NCI-H748 (cell line): ENCODE results near the gene BEST3.

Source experiments
- DNase-seq: peaks from one replicate; lab custom pipeline; 2025; ENCODE audit not compliant: unreplicated experiment; lab: John Stamatoyannopoulos, UW

The BEST3 gene

GRCh38 chr12:69653703-69654102, 45.4 kb downstream of the BEST3 start:
- DNase-seq: no peak

GRCh38 chr12:69651922-69652321, 47.2 kb downstream of the BEST3 start:
- no peak for DNase-seq

- no peak for DNase-seq
Measured at GRCh38 chr12:69649529-69649928, 49.6 kb downstream of the BEST3 start.

GRCh38 chr12:69648476-69648875, 50.6 kb downstream of the BEST3 start:
- no peak for DNase-seq

GRCh38 chr12:69647178-69647577, 51.9 kb downstream of the BEST3 start:
- DNase-seq: no peak

- DNase-seq: no peak
Measured at GRCh38 chr12:69645031-69645430, 54.1 kb downstream of the BEST3 start.

- no peak for DNase-seq
Measured at GRCh38 chr12:69644511-69644910, 54.6 kb downstream of the BEST3 start.

- DNase-seq: no peak
Measured at GRCh38 chr12:69642531-69642930, 56.6 kb downstream of the BEST3 start.

GRCh38 chr12:69641546-69641945, 57.6 kb downstream of the BEST3 start:
- no peak for DNase-seq

GRCh38 chr12:69639400-69640016, 59.6 kb downstream of the BEST3 start:
- peak; percentile 69 for DNase-seq

- DNase-seq: peak; percentile 9
Measured at GRCh38 chr12:69633061-69633460, 66.0 kb downstream of the BEST3 start.

GRCh38 chr12:69630191-69630590, 68.9 kb downstream of the BEST3 start:
- no peak for DNase-seq

- no peak for DNase-seq
Measured at GRCh38 chr12:69627501-69627900, 71.6 kb downstream of the BEST3 start.

- no peak for DNase-seq
Measured at GRCh38 chr12:69623970-69624369, 75.1 kb downstream of the BEST3 start.

GRCh38 chr12:69621551-69621950, 77.6 kb downstream of the BEST3 start:
- no peak for DNase-seq

- DNase-seq: no peak
Measured at GRCh38 chr12:69620921-69621320, 78.2 kb downstream of the BEST3 start.

- DNase-seq: no peak
Measured at GRCh38 chr12:69620077-69620476, 79.0 kb downstream of the BEST3 start.

- no peak for DNase-seq
Measured at GRCh38 chr12:69619050-69619449, 80.1 kb downstream of the BEST3 start.

- no peak for DNase-seq
Measured at GRCh38 chr12:69616025-69616424, 83.1 kb downstream of the BEST3 start.

- DNase-seq: no peak
Measured at GRCh38 chr12:69613351-69613750, 85.8 kb downstream of the BEST3 start.

- no peak for DNase-seq
Measured at GRCh38 chr12:69610729-69611128, 88.4 kb downstream of the BEST3 start, which contains the start of gene LRRC10. TSS of gene LRRC10 (minus strand) at chr12:69610907. CDS start at chr12:69610838, 69 bp downstream.

GRCh38 chr12:69610126-69610525, 89.0 kb downstream of the BEST3 start:
- no peak for DNase-seq

- no peak for DNase-seq
Measured at GRCh38 chr12:69608114-69608513, 91.0 kb downstream of the BEST3 start.
